Mesenchymal stem cell (in vitro differentiated cells and primary cell): ENCODE results near the gene CNTF.

Source experiments
- DNase-seq: peaks from one replicate; pipeline ENCODE4 v3.0.0-alpha.2; 2013
- H2AFZ ChIP-seq: one replicate; pipeline ENCODE4 v1.6.1; 2013; ENCODE audit warnings: low read depth, mild to moderate bottlenecking, control low read depth, inconsistent platforms, low read length, moderate library complexity
- H2AK5ac ChIP-seq: 2 replicates; pipeline ENCODE4 v1.6.1; 2013; ENCODE audit warnings: low read length, moderate library complexity, mild to moderate bottlenecking, inconsistent platforms; ENCODE audit not compliant: severe bottlenecking
- H2BK120ac ChIP-seq: one replicate; pipeline ENCODE4 v1.6.1; 2013; ENCODE audit warnings: low read depth, mild to moderate bottlenecking, inconsistent platforms, low read length, moderate library complexity
- H2BK12ac ChIP-seq, 2 experiments: one replicate each; pipeline ENCODE4 v1.6.1; 2013; ENCODE audit warnings: inconsistent platforms in 2 of 2, low read length in 2 of 2, mild to moderate bottlenecking in 2 of 2, moderate library complexity in 2 of 2, control low read depth in 1 of 2
- H2BK15ac ChIP-seq: one replicate; pipeline ENCODE4 v1.6.1; 2013; ENCODE audit warnings: mild to moderate bottlenecking, low read depth, inconsistent platforms; ENCODE audit not compliant: poor library complexity, severe bottlenecking
- H2BK5ac ChIP-seq: 2 replicates; pipeline ENCODE4 v1.6.1; 2013; ENCODE audit warnings: low read depth, mild to moderate bottlenecking, low read length, control low read depth, inconsistent platforms; ENCODE audit not compliant: poor library complexity, severe bottlenecking
- H3K14ac ChIP-seq, 2 experiments: one replicate each; pipeline ENCODE4 v1.6.1; 2013; ENCODE audit warnings: inconsistent platforms in 2 of 2, low read length in 2 of 2, control low read depth in 1 of 2, mild to moderate bottlenecking in 1 of 2, moderate library complexity in 1 of 2
- H3K18ac ChIP-seq, 2 experiments: one replicate each; pipeline ENCODE4 v1.6.1; 2013; ENCODE audit warnings: inconsistent platforms in 2 of 2, low read length in 2 of 2, control low read depth in 1 of 2, low read depth in 1 of 2, mild to moderate bottlenecking in 1 of 2
- H3K23ac ChIP-seq, 2 experiments: one replicate each; pipeline ENCODE4 v1.6.1; 2013; ENCODE audit warnings: inconsistent platforms in 2 of 2, low read length in 2 of 2, mild to moderate bottlenecking in 2 of 2, moderate library complexity in 2 of 2, control low read depth in 1 of 2
- H3K27ac ChIP-seq: 2 replicates; pipeline ENCODE4 v1.5.1; 2013; ENCODE audit warnings: mild to moderate bottlenecking, moderate library complexity, low read length, control low read depth, inconsistent platforms; ENCODE audit not compliant: poor library complexity, severe bottlenecking
- H3K27me3 ChIP-seq, 2 experiments: 2 replicates each; pipeline versions ENCODE4 v1.6.1 to v1.7.0; 2013; ENCODE audit warnings: low read length in 2 of 2, mild to moderate bottlenecking in 2 of 2, moderate library complexity in 2 of 2, control low read depth in 1 of 2, inconsistent platforms in 1 of 2; ENCODE audit not compliant: control insufficient read depth in 1 of 2, insufficient read depth in 1 of 2
- H3K36me3 ChIP-seq, 2 experiments: 2 replicates each; pipeline versions ENCODE4 v1.6.1 to v1.7.0; 2013; ENCODE audit warnings: low read length in 2 of 2, control low read depth in 1 of 2, inconsistent platforms in 1 of 2, low read depth in 1 of 2, mild to moderate bottlenecking in 1 of 2; ENCODE audit not compliant: insufficient read depth in 2 of 2, control insufficient read depth in 1 of 2
- H3K4ac ChIP-seq, 2 experiments: one replicate each; pipeline ENCODE4 v1.6.1; 2013; ENCODE audit warnings: inconsistent platforms in 2 of 2, low read length in 2 of 2, mild to moderate bottlenecking in 2 of 2, moderate library complexity in 2 of 2, control low read depth in 1 of 2, low read depth in 1 of 2
- H3K4me1 ChIP-seq: 2 replicates; pipeline ENCODE4 v1.6.1; 2013; ENCODE audit warnings: low read depth, low read length, control low read depth; ENCODE audit not compliant: control insufficient read depth, insufficient read depth
- H3K4me2 ChIP-seq: 2 replicates; pipeline ENCODE4 v1.6.1; 2013; ENCODE audit warnings: low read length, mild to moderate bottlenecking, inconsistent platforms; ENCODE audit not compliant: poor library complexity, severe bottlenecking
- H3K4me3 ChIP-seq, 2 experiments: 2 replicates each; pipeline versions ENCODE4 v1.5.1 to v1.7.0; 2013; ENCODE audit warnings: low read length in 2 of 2, mild to moderate bottlenecking in 2 of 2, control low read depth in 1 of 2, low read depth in 1 of 2; ENCODE audit not compliant: insufficient read depth in 1 of 2
- H3K79me1 ChIP-seq: replicated peaks from 2 replicates; pipeline ENCODE4 v1.6.1; 2013; ENCODE audit warnings: mild to moderate bottlenecking, control low read depth, low read length, inconsistent platforms; ENCODE audit not compliant: poor library complexity, severe bottlenecking
- H3K9ac ChIP-seq: 2 replicates; pipeline ENCODE4 v1.7.0; 2013; ENCODE audit warnings: mild to moderate bottlenecking, low read length, moderate library complexity
- H3K9me3 ChIP-seq: 2 replicates; pipeline ENCODE4 v1.7.0; 2013; ENCODE audit warnings: mild to moderate bottlenecking, low read length; ENCODE audit not compliant: control insufficient read depth
- H4K8ac ChIP-seq: one replicate; pipeline ENCODE4 v1.6.1; 2013; ENCODE audit warnings: inconsistent platforms, mild to moderate bottlenecking, low read length, moderate library complexity
- H4K91ac ChIP-seq: one replicate; pipeline ENCODE4 v1.6.1; 2013; ENCODE audit warnings: mild to moderate bottlenecking, low read length, inconsistent platforms
- WGBS: methylation state at CpG from one replicate; pipeline ENCODE4 v1.1.7; 2013; ENCODE audit warnings: mixed read lengths; 5-methylcytosine and 5-hydroxymethylcytosine counted together

Gene CNTF

GRCh38 chr11:58636587-58636986 lies 14.1 kb downstream of the CNTF start:
- Histone ChIP-seq H3K4ac (no peak overlapping the region), H3K9ac (no peak overlapping the region)
- DNase-seq = no peak

GRCh38 chr11:58637371-58637770 lies 14.9 kb downstream of the CNTF start:
- 73% methylated on average over 1 of the region's 2 CpGs for WGBS

More at GRCh38 chr11:58636587-58636986, 14.1 kb downstream of the CNTF start:
- WGBS = 80% methylated on average over 3 of the region's 3 CpGs
- Histone ChIP-seq H2AK5ac (no peak overlapping the region), H3K27me3 (peaks cover 0 to 6% of the 10 kb centered on the region in 2 experiments), H2BK120ac (no peak overlapping the region), H3K27ac (no peak overlapping the region), H3K18ac (no peak overlapping the region), H2BK12ac (no peak overlapping the region), H3K9me3 (no peaks in the 10 kb centered on the region), H2BK5ac (no peak overlapping the region), H3K23ac (no peak overlapping the region), H3K14ac (no peak overlapping the region), H3K4me2 (no peak overlapping the region), H3K36me3 (no peaks in the 10 kb centered on the region), H2AFZ (no peak overlapping the region), H2BK15ac (no peak overlapping the region), H4K8ac (no peak overlapping the region), H3K4me1 (no peaks in the 10 kb centered on the region), H4K91ac (no peak overlapping the region), H3K79me1 (no peaks in the 10 kb centered on the region), H3K4me3 (no peak overlapping the region)

GRCh38 chr11:58639103-58639502 lies 16.6 kb downstream of the CNTF start:
- H2BK5ac ChIP-seq = no peak overlapping the region
- H4K91ac ChIP-seq = no peak overlapping the region
- WGBS = 89% methylated on average over 6 of the region's 6 CpGs
- H3K27me3 ChIP-seq = peaks cover 0 to 13% of the 10 kb centered on the region in 2 experiments
- DNase-seq = no peak
- no peak overlapping the region for H3K4ac ChIP-seq
- H3K4me2 ChIP-seq = no peak overlapping the region
- no peaks in the 10 kb centered on the region for H3K4me1 ChIP-seq
- no peaks in the 10 kb centered on the region for H3K36me3 ChIP-seq
- no peaks in the 10 kb centered on the region for H3K79me1 ChIP-seq
- H3K14ac ChIP-seq = no peak overlapping the region
- H4K8ac ChIP-seq = no peak overlapping the region
- no peak overlapping the region for H2BK12ac ChIP-seq
- no peak overlapping the region for H2BK120ac ChIP-seq
- no peak overlapping the region for H2AK5ac ChIP-seq
- H3K9ac ChIP-seq = no peak overlapping the region
- no peak overlapping the region for H3K18ac ChIP-seq
- no peaks in the 10 kb centered on the region for H3K9me3 ChIP-seq
- no peak overlapping the region for H2BK15ac ChIP-seq
- no peak overlapping the region for H3K4me3 ChIP-seq
- no peak overlapping the region for H3K27ac ChIP-seq
- H2AFZ ChIP-seq = no peak overlapping the region
- no peak overlapping the region for H3K23ac ChIP-seq

More at GRCh38 chr11:58637371-58637770, 14.9 kb downstream of the CNTF start:
- Histone ChIP-seq H2BK5ac (no peak overlapping the region), H3K14ac (no peak overlapping the region), H2BK15ac (no peak overlapping the region), H3K23ac (no peak overlapping the region), H2BK120ac (no peak overlapping the region), H3K9ac (no peak overlapping the region), H2AK5ac (no peak overlapping the region), H3K36me3 (no peaks in the 10 kb centered on the region), H3K27ac (no peak overlapping the region), H3K9me3 (no peaks in the 10 kb centered on the region), H2BK12ac (no peak overlapping the region), H3K4ac (no peak overlapping the region), H3K4me2 (no peak overlapping the region), H3K4me1 (no peaks in the 10 kb centered on the region), H3K27me3 (peaks cover 0 to 8% of the 10 kb centered on the region in 2 experiments), H4K8ac (no peak overlapping the region), H2AFZ (no peak overlapping the region), H3K4me3 (no peak overlapping the region), H3K79me1 (no peaks in the 10 kb centered on the region), H3K18ac (no peak overlapping the region), H4K91ac (no peak overlapping the region)
- DNase-seq = no peak

GRCh38 chr11:58639669-58640068 lies 17.2 kb downstream of the CNTF start:
- no peak overlapping the region for H3K23ac ChIP-seq
- no peak overlapping the region for H4K8ac ChIP-seq
- H3K4ac ChIP-seq = no peak overlapping the region
- no peaks in the 10 kb centered on the region for H3K79me1 ChIP-seq
- no peak for DNase-seq
- no peaks in the 10 kb centered on the region for H3K9me3 ChIP-seq
- 82% methylated on average over 1 of the region's 2 CpGs for WGBS
- no peak overlapping the region for H3K27ac ChIP-seq
- H2BK12ac ChIP-seq = no peak overlapping the region
- peaks cover 0 to 13% of the 10 kb centered on the region in 2 experiments for H3K27me3 ChIP-seq
- no peaks in the 10 kb centered on the region for H3K36me3 ChIP-seq
- no peaks in the 10 kb centered on the region for H3K4me1 ChIP-seq
- no peak overlapping the region for H2BK120ac ChIP-seq
- H3K9ac ChIP-seq = no peak overlapping the region
- no peak overlapping the region for H3K18ac ChIP-seq
- no peak overlapping the region for H3K14ac ChIP-seq
- no peak overlapping the region for H2AK5ac ChIP-seq
- H3K4me2 ChIP-seq = no peak overlapping the region
- H2BK5ac ChIP-seq = no peak overlapping the region
- no peak overlapping the region for H3K4me3 ChIP-seq
- no peak overlapping the region for H2AFZ ChIP-seq
- no peak overlapping the region for H4K91ac ChIP-seq
- no peak overlapping the region for H2BK15ac ChIP-seq
